ELR (cell line): ENCODE measurements around the gene PARD3B.

Experiments
- DNase-seq: peaks from one replicate; pipeline ENCODE4 v3.0.0-alpha.2; 2015; ENCODE audit warnings: low read depth

PARD3B gene

GRCh38 chr2:204842661-204843485 lies 297.6 kb downstream of the PARD3B start:
- DNase-seq: peak; percentile 84

GRCh38 chr2:204846471-204846870 lies 301.2 kb downstream of the PARD3B start:
- DNase-seq: no peak

GRCh38 chr2:204849892-204850291 lies 304.6 kb downstream of the PARD3B start:
- DNase-seq: no peak

- DNase-seq: no peak
Observed at GRCh38 chr2:204850581-204850980, 305.3 kb downstream of the PARD3B start.

- DNase-seq: no peak
Observed at GRCh38 chr2:204853905-204854304, 308.6 kb downstream of the PARD3B start.

GRCh38 chr2:204860274-204860673 lies 315.0 kb downstream of the PARD3B start:
- DNase-seq: no peak

GRCh38 chr2:204862809-204863208 lies 317.5 kb downstream of the PARD3B start:
- no peak for DNase-seq

GRCh38 chr2:204863336-204863735 lies 318.1 kb downstream of the PARD3B start:
- DNase-seq: no peak

- DNase-seq: no peak
Observed at GRCh38 chr2:204869132-204869823, 324.0 kb downstream of the PARD3B start.

GRCh38 chr2:204870053-204870452 lies 324.8 kb downstream of the PARD3B start:
- DNase-seq: no peak

- peak; percentile 37 for DNase-seq
Observed at GRCh38 chr2:204871231-204871953, 326.1 kb downstream of the PARD3B start.

GRCh38 chr2:204876311-204876710 lies 331.0 kb downstream of the PARD3B start:
- no peak for DNase-seq

- DNase-seq: no peak
Observed at GRCh38 chr2:204877691-204878090, 332.4 kb downstream of the PARD3B start.

- no peak for DNase-seq
Observed at GRCh38 chr2:204880928-204881327, 335.7 kb downstream of the PARD3B start.

- no peak for DNase-seq
Observed at GRCh38 chr2:204881655-204882054, 336.4 kb downstream of the PARD3B start.

- DNase-seq: no peak
Observed at GRCh38 chr2:204885747-204886146, 340.5 kb downstream of the PARD3B start.

GRCh38 chr2:204886713-204887112 lies 341.4 kb downstream of the PARD3B start:
- no peak for DNase-seq

GRCh38 chr2:204888222-204888621 lies 342.9 kb downstream of the PARD3B start:
- peak; percentile 1 for DNase-seq

GRCh38 chr2:204890680-204891079 lies 345.4 kb downstream of the PARD3B start:
- DNase-seq: no peak

GRCh38 chr2:204891739-204892138 lies 346.5 kb downstream of the PARD3B start:
- DNase-seq: no peak

GRCh38 chr2:204892506-204893255 lies 347.4 kb downstream of the PARD3B start:
- peak; percentile 60 for DNase-seq

GRCh38 chr2:204896146-204896545 lies 350.9 kb downstream of the PARD3B start:
- no peak for DNase-seq
